EH (cell line): ENCODE results near the gene DYNLT2B.
"Not testable (repeated sequence)": the region's sequence is repeated elsewhere in the genome, so short reads cannot be mapped to it uniquely, and the experiment has no call there.

ENCODE experiments used
- DNase-seq: peaks from one replicate; pipeline ENCODE4 v3.0.0-alpha.2; 2015; ENCODE audit warnings: low read depth

Gene DYNLT2B

GRCh38 chr3:196326936-196327335 is 8.9 kb upstream of the DYNLT2B start:
- no peak for DNase-seq

- DNase-seq: peak; percentile 47
Observed at GRCh38 chr3:196323691-196324090, 5.7 kb upstream of the DYNLT2B start.

- DNase-seq: no peak
Observed at GRCh38 chr3:196323016-196323415, 5.0 kb upstream of the DYNLT2B start.

GRCh38 chr3:196321162-196321561 is 3.1 kb upstream of the DYNLT2B start:
- DNase-seq: no peak

- peak; percentile 10 for DNase-seq
Observed at GRCh38 chr3:196320137-196320536, 2.1 kb upstream of the DYNLT2B start.

GRCh38 chr3:196316799-196317686 is 997 bp downstream of the DYNLT2B start:
- DNase-seq: not testable (repeated sequence)

GRCh38 chr3:196315821-196316220 is 2.2 kb downstream of the DYNLT2B start:
- no peak for DNase-seq

GRCh38 chr3:196314597-196314996 is 3.4 kb downstream of the DYNLT2B start:
- DNase-seq: no peak

- peak; percentile 13 for DNase-seq
Observed at GRCh38 chr3:196314086-196314485, 4.0 kb downstream of the DYNLT2B start.

- not testable (repeated sequence) for DNase-seq
Observed at GRCh38 chr3:196302960-196303359, 15.1 kb downstream of the DYNLT2B start.

- not testable (repeated sequence) for DNase-seq
Observed at GRCh38 chr3:196302551-196302950, 15.5 kb downstream of the DYNLT2B start.

- DNase-seq: no peak
Observed at GRCh38 chr3:196298521-196298920, 19.5 kb downstream of the DYNLT2B start.

GRCh38 chr3:196292286-196292923 is 25.6 kb downstream of the DYNLT2B start:
- no peak for DNase-seq

GRCh38 chr3:196288141-196288460 is 29.9 kb downstream of the DYNLT2B start:
- DNase-seq: peak; percentile 49

- peak; percentile 97 for DNase-seq
Observed at GRCh38 chr3:196287440-196288140, 30.4 kb downstream of the DYNLT2B start, which contains the start of gene PCYT1A. TSS of gene PCYT1A (minus strand) at chr3:196287726. CDS start at chr3:196270531, 17,195 bp downstream.

GRCh38 chr3:196287090-196287439 is 31.0 kb downstream of the DYNLT2B start:
- peak; percentile 43 for DNase-seq

GRCh38 chr3:196284396-196284795 is 33.6 kb downstream of the DYNLT2B start:
- peak; percentile 11 for DNase-seq

GRCh38 chr3:196281962-196282361 is 36.1 kb downstream of the DYNLT2B start:
- DNase-seq: no peak

GRCh38 chr3:196280689-196281440 is 37.2 kb downstream of the DYNLT2B start:
- DNase-seq: no peak

GRCh38 chr3:196275126-196275525 is 42.9 kb downstream of the DYNLT2B start:
- DNase-seq: peak; percentile 20

- DNase-seq: peak; percentile 19
Observed at GRCh38 chr3:196274585-196274984, 43.5 kb downstream of the DYNLT2B start.

- no peak for DNase-seq
Observed at GRCh38 chr3:196273655-196274054, 44.4 kb downstream of the DYNLT2B start.
